GM21717 (cell line): ENCODE data around the gene ANXA6.
A peak's percentile ranks its signal among the peaks of the same experiment; 100 is the strongest.

Experiments
- ATAC-seq: cut with Tn5 transposase; IDR thresholded peaks from one replicate; pipeline ENCODE4 v1.9.1; 2021; ENCODE audit warnings: mild to moderate bottlenecking, moderate library complexity; ENCODE audit not compliant: unreplicated experiment

Gene ANXA6

DNA sequence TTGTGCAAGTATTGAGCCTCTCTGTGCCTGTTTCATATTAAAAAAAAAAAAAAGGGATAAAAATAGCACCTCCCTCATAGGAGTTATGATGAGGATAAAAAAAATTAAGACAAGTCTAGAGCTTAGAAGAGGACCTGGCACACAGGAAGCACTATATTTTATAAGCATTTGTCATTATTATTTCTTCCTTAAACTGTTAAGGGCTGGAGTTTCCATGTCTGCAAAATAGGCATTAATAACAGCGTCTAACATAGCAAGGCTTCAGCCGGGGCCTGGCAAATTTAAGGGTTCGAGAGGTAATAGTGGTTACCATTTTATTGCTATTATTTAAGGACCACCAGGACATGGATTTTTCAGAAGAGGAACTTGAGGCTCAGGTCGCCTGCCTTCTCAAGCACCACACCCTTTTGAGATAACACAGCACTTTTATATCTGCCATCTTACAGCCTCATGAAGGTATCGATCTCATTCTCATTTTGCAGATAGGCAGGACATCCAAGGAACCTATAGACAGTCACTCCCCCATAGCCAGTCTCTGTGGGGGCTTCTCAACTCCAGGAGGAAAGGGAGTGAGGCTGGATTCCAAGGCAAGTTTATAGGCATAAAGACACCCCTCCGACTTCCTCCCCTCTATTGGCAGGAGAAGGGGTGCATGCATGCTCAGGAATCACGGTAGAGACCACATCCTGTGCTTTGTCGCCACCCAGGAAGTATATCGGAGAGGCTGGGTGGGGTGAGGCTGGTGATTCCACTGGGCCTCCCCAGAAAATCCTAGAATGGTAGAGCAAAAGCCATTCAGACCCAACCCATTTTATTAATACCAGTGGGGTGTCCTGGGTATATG, 2.4 kb downstream of the ANXA6 start:
- ATAC-seq, result peak; percentile 34

DNA sequence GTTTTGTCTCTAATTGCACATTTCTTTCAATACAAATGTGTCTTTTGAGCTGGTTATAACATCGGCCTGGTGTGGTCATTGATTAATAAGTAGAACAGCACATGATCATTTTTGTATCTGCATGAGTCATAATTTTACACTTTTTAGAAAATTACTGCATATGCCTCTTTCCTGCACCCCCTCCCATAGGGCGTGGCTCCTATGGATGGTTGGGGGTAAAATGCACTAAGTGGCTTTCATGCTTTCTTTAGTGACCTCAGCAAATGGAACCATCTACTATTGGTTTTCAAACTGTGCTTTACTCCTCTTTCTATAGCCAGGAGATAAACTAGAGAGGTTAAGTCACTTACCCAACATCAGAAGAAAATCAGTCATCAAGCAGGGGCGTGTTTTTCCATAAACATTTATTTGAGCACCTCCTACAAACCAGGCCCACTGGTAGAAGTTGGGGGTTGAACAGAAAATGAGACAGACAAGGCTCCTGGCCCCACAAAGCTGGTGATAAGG, 3.8 kb downstream of the ANXA6 start:
- ATAC-seq, result no peak

DNA sequence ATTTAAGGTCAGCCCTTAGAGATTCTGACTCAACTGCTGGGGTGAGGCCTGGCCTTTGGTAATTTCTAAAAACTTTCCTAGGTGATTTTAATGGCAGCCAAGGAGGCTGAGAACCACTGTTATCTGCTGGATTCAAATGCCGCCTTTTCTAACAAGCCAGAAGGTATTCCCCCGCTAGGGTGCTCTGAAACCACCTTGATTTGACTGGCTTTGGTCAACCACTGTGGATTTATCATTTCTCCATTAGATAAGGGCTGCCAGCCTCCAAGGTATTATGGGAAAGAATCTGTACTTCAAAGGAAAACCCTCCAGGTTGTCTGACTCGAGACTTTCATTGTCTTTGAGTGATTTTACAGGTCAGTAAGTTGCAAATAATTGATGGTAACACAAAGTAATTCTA, 4.3 kb downstream of the ANXA6 start:
- no peak for ATAC-seq

DNA sequence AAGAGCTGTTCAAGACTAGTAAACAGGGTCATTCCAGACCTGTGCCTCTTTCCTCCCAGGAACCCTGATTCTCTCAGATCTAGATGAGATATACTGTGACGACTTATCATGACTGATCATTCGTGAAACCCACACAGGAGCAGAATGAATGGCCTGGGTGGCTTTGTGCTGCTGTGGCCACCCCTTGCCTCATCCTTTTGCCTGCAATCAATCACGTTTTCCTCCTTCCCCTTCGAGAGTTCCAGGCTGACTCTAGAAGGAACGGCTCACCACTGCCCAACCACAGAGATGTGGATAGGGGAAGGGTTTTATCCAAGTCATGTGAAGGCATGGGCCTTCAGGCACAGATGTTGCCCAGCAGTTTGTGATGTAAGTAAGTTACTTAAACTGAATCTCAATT, 5.8 kb downstream of the ANXA6 start:
- ATAC-seq, result peak; percentile 32

DNA sequence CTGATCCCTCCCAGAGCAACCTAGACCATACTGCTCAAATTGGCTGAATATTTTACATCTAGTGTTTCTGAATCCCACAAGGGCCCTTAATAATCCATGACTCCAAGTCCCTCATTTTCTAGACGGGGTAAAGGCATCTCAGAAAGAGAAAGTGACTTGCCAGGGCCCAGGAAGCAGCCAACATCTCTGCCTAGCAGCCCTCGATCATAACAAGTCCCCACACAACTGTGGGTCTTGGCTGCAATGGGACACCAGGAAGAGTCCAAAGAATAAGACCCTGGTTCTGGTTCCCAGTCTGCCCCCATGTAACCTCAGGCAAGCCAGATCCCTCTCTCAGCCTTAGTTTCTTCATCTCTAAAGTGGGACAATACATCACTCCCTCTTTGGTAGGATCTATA, 6.3 kb downstream of the ANXA6 start:
- ATAC-seq, result no peak

DNA sequence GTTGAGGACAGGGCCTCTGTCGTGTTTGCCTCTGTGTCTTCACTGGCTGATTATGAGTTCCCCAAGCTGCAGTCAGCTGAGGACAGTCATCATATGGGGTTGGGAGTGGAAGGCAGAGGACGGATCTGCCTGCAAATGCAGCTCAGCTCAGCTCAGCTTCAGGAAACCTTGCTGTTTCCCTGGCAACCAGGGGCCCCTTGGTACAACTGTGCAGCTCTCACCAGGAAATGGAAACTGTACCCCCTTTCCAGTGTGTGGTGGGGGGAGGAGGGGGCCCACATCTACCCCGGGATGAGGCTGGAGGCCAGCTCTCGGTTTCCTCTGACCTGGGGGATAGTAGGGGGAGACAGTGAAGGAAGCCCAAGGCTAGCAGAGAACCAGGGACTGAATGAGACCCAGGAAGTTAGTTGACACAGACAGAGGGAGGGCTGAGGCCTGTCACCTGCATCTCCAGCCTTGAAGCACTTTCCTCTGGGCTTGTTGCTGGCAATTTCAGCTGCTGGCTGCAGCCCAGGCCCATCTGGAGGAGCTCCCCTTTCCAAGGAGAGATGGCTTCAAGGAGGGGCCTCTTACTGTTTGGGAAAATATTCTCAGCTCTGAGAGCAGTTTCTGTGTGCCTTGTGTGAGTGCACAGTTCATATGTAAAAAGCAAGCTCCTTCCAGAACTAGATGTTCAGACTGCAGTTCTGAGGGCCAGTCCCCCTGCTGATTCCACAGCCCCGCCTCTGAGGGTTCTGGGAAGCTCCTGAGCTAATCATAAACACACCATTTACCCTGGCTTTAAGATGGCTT, 6.9 kb downstream of the ANXA6 start:
- ATAC-seq, result peak; percentile 51

DNA sequence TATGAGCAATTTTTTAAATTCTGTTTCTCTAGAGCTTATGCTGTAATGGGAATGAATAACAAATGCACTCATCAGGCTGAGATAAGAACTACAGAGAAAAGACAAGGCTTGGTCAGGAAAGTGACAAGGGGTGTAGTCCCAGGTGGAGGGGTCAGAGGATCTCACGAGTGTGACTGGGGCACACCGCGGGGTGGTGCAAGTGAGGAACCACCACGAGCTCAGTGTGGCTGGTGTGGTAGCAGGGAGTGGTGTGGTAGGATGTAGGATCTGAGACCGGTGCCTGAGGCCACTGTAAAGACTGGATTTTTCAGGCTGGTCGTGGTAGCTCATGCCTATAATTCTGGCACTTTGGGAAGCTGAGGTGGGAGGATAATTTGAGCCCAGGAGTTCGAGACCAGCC, 9.0 kb downstream of the ANXA6 start:
- no peak for ATAC-seq

DNA sequence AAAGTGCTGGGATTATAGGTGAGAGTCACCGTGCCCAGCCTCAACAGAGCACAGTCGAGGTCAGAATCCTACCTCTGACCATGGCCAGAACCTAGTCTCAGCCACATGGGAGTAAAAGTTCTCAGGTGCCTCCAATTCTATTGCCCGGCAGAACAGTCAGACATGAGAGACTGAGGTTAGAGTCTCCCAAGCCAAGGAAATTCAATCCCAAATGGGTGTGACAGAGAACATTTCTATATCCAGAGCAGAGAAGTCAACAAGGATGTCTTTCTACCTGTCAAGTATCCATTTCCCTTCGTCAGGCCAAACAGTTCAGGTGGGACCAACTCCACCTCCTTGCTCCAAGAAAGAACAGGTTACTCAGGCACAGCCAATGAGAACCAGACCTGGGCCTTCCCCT, 10.5 kb downstream of the ANXA6 start:
- ATAC-seq, result no peak

DNA sequence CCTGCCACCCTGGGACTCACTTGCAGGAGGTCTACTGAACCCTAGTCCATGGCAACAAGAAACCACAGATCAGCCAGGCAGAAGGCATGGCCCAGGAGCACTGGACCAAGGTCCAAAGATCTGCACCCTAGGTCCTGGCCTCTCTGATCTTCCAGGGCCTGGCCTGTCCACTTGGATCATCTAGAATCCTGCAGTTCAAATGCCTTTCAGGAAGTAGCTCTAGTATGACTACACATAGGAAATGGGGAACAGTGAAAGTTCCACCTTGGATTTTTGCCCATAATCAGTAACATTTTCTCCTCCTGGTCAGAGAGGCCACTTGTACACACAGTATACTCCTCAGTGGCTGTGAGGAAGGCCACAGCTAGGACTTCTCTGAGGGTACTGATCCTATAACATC, 11.5 kb downstream of the ANXA6 start:
- no peak for ATAC-seq

DNA sequence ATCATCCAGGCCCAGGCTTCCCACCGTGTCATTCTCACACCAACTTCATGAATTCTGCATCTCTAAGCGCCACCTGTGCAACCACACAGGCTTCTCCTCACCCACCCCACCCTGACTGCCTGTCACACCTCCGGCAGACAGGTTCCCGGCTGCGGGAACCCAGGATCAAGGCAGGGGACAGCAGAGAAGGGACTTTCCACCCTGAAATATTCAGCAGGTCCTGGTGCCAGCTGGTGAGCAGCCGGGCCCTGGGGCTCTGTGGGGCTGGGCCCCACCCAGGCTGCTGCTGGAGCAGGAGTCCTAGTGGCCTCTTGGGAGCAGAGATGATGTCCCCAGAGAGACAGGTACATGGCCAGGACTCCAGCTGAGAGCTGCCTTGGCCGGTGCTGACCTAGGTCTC, 12.7 kb downstream of the ANXA6 start:
- no peak for ATAC-seq

DNA sequence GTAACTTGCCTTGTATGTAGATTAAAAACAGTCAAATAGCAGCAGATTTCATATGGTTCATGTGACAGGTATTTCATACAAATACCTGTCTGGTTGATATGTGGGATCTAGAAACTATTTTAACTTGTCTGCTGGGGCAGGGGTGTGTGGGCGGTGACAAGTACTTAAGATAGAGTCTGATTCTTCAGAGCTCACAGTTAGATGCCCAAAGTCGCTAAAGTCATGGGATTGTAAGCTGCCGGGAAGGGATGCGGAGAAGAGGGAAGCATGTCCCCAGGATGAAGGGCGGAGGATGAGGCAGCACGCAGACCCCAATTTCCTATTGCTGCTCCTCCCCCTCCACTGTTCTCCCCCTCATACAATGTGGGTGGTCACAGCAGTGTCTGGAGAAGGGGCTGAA, 13.3 kb downstream of the ANXA6 start:
- ATAC-seq, result no peak

DNA sequence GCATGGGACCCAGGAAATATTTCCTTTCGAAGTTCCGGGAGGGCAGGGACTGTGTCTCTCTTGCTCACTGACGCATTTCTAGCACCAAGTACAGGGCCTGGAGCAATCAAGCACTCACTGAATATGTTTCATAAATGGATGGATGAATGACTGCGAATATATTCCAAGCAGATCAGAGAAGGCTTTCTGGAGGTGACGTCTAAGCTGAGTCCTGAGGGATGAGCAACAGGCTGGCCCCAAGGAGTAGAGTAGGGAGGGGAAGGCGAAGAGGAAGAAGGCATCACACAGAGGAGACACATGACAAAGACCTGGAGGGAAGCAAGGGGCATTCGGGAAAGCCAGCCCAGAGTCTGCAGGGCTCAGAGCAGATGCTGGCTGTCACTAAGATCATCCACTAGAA, 13.9 kb downstream of the ANXA6 start:
- ATAC-seq, result no peak

DNA sequence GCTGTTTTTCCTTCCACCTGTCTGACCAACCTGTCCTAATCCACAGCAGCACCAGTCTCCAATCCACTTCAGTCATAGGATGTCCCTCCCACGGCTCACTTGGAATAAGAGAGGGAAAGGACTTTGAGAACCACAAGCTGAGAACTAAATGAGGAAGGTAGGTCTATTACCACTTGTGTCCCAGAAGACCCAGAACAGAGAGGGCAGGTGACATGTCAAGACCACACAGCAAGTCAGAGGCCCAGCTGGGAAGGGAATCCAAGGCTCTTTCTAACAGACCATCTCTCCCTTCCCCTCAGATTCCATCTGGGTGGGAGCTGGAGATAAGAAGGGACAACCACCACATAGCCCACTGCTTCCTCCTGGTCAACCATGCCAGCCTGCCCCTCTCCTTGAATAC, 14.6 kb downstream of the ANXA6 start:
- ATAC-seq, result no peak

DNA sequence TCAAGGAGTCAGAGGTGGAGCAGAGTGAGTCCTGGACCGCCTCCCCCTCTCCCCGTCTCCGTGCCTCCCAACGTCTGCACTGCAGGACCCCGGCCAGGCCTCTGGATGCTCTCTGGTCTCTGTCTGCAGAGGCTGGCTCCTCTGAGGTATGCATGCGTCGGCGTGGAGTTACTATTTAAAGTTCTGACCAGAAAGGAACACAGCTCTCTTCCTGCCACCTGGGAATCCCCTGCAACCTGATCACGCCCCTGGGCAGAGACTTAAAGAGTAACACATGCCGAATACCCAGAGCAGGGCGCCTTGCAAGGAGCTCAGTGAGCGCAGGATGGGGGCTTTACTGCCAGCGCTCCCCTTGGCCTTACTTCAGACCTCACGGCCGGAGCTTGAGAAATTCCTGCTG, 16.0 kb downstream of the ANXA6 start:
- ATAC-seq, result peak; percentile 79

DNA sequence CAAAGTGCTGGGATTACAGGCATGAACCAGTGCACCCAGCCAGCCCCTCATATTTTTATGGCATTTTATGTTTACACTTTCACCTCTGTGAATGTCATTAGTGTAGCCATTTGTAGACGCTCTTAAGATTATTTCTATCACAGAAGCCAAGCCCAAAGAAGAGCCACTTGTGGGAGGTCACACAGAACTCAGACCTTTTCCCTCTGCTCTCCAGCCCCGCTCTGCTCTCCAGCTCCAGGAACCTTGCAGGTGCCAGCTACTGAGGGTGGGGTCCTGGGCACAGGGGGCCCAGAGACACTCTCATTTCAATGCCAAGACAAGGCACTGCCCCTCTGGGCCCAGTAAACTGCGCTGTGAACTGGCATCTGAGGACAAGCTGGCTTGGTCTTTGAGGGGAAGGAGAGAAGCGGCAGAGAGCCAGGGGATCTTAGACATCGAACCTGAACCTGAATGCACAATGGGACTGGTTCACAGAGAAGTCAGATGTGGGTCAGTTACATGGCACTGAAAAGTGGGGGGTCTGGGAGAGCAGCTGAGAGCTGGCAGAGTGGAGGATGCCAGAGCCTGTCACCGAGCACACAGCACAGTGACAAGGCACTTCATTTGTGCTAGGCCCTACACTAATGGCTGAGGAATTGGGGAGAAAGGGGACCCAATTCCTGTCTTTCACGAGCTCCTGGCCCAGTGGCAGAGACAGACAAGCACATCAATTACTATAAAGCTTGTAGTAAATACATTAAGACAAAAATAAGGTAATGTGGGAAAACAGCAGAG, 16.7 kb downstream of the ANXA6 start:
- ATAC-seq, result no peak

DNA sequence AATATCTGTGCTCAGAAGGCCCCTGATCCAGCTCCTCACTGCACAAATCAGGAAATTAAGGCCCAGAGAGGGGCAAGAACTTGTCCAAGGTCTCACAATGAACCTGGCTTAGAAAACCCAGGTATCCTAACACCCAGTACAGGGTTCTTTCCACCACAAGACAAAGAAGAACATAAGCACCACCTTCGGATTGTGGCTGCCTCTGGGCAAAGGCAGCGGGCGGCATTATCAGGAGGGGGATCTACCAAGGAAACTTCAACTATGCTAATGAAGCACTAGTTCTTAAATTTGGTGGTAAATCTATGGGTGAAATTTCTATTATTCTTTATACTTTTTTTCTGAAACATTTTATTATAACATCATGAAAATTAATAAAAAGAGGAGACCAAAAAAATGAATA, 17.9 kb downstream of the ANXA6 start:
- no peak for ATAC-seq

DNA sequence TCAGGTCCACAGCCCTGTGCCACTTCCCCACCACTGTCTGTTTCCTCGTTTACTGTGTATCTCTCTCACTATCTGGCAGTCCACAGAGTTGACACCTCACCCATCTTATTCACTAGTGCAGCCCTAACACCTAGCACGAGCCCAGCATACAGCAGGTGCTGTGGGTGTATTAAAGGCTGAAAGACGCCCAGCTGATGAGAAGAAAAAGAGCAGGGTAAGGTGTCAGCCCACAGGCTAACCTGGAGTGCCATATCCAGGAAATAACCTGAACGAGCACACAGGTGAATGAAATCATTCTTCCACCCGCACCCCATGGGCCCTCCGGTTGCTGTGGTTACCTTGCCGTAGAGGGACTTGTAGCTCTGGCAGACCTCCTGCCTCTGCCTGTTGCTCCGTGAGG, 18.6 kb downstream of the ANXA6 start:
- no peak for ATAC-seq

DNA sequence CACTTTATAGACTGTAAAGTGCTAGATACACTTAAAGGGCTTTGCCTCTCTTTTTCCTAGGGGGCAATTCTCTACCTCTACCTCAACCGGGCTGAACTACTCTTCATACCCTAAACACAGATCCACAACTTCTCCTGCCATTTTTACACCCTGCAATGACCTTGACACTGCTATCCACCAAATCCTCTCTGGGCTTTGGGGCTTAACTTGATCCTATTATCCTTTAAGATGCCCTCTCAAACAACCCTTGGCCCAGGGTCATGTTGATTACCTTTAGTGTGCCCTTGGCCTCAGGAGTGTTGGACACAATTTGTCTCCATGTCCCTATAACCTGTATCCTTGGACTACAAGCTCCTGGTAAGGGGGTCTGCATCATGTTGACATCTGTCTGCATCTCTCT, 19.5 kb downstream of the ANXA6 start:
- ATAC-seq, result no peak

DNA sequence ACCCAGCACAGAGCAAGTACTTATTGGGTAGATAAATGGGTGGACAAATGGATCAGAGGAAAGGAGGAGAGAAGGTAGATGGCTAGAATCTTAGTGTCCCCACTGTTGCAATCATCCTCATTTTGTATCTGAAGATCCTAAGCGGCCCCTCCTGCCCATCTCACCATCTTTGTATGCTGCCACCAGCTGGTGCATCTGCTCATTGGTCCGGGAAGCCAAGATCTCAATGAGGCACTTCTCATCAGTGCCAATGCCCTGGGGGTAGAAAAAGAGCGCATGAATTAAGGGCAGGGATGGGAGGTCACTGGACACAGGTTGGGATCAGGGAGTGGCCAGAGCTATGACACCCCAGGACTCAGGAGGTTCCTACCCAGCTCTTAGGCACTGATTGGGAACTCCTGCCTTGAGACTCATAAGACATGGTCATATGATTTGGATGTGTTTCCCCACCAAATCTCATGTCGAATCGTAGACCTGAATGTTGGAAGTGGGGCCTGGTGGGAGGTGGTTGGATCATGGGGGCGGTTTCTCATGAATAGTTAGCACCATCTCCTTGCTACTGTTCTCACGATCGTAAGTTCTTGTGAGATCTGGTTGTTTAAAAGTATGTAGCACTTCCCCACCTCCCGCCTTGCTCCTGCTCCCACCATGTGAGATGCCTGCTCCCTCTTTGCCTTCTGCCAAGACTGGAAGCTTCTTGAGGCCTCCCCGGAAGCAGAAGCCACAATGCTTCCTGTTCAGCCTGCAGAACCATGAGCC, 20.3 kb downstream of the ANXA6 start:
- ATAC-seq, result no peak

DNA sequence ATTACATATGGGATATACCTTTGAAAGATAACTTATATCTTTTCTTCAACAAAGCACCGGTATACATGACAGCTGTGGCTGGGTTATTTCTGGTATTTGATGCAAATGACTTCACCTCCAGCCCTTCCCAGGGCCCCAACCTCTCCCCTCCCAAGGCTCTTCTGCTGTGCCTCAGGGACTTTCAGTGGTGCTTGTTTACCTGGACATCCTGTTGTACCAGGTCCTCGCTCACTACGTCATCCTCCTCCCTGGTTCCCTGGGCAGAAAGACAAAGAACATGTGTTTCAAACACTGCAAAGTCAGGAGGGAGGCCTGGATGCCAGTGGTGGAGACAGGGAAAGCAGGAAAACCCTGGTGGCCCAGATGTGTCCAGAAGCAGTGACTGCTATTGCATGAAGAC, 23.4 kb downstream of the ANXA6 start:
- peak; percentile 63 for ATAC-seq

DNA sequence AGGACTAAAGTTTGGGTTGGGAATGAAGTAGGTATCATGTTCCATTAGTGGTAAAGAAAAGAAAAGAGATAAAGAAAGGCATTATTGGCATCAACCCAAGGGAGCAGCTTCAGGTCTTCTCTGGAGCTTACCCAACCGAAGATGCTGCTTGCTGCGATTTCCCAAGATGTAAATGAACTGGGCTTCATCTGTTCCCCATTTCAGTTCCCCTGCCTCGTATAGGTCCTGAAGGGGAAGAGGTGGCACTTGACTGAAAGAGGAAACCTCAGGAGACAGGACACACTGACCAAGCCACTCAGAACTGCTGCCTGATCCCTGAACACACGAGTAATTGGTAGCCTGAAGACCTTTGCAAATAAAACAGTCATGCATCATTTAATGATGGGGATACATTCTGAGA, 24.6 kb downstream of the ANXA6 start:
- ATAC-seq, result no peak
